Raji (cell line): ENCODE results near the gene NUBP2.

ENCODE experiments used
- POLR2A ChIP-seq: IDR thresholded peaks from 2 replicates; pipeline ENCODE4 v1.6.1; 2011; ENCODE audit warnings: low read depth, low read length, control low read depth; ENCODE audit not compliant: insufficient read depth

The NUBP2 gene

DNA sequence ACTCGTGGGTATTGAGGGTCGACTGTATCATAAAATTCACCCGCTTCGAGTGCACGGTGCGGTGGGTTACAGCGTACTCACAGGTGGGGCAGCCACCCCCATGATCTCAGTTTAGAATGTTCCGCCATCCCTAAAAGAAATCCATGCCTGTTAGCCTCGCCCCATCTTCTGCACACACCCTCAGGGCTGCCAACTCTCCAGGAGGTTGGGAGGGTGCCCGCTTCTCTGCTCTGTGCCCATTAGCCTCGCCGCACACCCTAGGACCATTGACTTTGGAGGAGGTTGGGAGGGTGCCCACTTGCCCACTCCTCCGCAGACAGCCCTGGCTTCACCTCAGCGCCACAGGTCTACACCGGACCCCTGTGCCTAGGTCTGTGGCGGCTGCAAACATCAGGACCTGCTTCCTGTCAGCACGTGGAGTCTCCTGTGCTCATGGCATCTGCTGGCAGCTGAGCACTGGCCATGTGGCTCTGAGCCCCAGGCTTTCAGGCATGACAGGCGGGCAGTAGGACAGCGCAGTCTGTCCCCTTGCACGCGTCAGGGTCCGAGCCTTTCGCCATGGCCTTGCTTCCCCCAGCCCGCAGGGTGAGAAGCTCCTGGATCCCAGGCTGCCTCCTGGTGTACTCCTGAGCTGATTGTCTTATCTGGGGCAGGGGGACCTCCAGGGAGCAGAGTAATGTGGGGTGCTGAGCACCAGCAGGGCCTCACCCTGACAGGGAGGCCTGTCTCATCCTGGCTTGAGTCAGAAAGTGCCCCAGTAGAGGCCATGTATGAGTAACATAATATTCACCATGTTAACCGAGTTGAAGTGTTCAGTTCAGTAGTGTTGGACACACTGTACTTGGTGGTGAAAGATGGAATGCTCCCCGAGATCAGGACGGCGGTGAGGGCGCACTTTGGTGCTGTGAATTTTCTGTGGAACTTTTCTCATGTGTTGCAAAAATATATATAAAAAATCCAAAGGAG lies 33.3 kb upstream of the NUBP2 start:
- TF ChIP-seq POLR2A: no peak

DNA sequence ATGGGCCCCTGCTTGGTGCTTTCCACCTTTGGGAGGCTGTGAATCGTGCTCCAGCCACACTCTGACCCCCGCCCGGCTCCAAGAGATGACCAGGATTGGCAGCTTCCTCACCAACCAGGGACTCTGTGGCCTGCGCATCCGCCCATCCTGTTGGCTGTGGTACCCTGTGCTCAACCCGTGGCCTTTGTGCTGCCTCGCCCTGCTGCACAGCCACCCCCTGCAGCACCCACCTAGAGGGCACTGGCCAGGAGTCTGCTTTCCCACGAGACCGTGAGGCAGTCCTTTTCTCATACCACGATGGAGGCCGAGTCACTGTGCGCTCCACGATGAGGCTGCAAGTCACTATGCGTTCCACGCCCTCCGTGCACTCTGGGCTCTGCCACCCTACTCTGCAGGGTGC lies 30.8 kb upstream of the NUBP2 start:
- TF ChIP-seq POLR2A: no peak

DNA sequence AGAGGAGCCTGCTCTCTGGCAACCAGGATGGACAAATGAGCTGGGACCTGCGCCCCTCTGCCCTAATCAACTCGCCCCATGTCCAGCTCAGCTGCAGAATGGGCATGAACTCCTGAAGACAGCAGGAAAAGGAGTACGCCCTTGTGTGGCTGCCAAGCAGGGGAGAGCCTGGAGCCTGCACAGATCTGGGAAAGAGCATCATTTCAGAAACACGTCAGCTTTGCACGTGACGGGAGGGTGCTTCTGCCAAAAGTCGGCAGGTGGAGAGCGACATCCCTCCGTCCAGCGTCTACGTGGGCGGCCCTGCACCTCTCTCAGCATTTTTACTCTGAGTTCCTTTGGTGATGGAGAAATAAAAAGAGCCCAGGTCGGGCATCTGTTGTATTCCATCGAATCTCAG lies 29.9 kb upstream of the NUBP2 start:
- no peak for TF ChIP-seq POLR2A

DNA sequence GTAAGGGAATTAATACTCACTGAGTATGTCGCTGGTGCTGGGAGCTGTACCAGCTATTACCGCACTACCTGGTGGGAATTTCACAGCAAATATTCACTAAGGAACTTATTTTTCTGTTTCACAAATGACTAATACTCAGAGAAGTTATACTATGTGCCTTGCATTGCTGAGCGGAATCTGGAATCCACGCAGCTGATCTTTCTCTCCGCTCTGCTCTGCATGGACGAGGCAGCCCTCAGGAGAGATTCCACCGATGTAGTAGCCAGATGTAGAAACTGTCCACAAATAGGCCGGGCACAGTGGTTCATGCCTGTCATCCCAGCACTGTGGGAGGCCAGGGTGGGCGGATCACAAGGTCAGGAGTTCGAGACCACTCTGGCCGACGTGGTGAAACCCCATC lies 28.6 kb upstream of the NUBP2 start:
- no peak for TF ChIP-seq POLR2A

DNA sequence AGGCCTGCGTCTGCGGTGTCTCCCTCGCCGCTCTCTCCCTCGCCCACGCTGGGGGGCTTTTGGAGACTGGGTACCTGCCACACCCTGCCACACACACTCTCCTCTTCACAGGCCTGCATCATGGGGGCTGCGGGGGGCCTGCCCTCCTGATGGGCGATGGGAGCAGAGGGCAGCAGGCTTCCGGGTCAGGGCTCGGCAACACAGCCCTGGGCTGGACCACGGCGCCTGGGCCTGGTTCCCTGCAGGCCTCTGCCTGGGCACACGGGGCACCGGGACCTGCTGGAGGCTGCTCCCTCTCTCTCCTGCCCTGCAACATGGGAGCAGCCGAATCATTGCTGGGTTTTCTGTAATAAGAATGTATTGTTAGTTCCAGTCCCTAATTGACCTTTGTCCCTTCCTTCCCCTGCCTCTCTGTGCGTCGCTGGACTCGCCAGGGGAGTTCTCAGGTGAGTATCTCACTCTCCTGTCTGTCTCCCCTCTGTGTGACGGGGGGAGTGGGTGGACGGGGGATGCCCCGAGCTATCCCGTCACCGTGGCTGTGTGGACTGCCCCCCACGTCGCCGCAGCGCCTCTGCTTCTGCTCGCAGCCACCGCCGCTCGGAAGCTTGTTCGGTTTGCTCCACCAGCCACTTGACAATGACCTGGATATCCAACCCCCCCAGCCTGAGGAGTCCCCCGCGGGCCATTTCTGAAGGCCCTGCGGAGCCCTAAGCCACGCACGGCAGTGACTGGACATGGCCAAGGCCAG lies 24.9 kb upstream of the NUBP2 start:
- no peak for TF ChIP-seq POLR2A

DNA sequence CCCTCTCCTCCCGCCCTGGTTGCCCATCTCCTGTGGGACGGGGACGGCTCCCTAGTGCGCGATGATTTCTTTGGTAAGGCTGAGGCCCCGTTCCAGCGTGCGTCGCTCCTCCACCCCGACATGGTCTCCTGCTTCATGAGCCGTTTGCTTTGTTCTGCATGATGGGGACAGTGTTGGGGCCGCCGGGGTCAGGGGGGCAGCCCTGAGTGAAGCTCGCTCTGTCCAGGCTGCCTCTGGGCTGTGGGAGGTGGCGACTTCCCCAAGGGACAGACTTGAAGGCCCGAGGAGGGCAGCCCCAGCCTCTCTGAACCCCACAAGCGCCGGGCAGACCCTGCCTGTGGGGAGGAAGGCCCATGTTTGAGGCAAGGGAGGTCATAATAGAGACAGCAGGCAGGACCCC lies 23.8 kb upstream of the NUBP2 start:
- no peak for TF ChIP-seq POLR2A

DNA sequence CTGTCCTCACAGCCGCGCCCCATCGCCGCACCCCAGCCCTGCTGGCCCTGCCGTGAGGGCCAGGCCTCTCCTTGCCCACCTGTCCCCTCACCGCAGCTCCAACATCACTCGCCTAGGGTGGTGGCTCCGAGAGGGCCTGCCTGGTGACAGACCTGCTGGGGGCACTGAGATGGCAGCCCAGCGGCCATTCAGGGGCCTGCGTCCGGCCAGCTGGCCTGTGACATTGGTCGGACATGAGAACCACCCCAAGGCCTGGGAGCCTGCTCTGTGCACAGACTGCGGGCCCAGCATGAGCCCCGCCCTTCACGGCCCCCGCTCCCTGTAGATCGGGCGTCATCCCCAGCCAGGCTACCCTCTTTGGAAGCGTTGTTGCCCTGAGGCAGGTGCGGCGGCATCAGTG lies 23.2 kb upstream of the NUBP2 start:
- TF ChIP-seq POLR2A: no peak

DNA sequence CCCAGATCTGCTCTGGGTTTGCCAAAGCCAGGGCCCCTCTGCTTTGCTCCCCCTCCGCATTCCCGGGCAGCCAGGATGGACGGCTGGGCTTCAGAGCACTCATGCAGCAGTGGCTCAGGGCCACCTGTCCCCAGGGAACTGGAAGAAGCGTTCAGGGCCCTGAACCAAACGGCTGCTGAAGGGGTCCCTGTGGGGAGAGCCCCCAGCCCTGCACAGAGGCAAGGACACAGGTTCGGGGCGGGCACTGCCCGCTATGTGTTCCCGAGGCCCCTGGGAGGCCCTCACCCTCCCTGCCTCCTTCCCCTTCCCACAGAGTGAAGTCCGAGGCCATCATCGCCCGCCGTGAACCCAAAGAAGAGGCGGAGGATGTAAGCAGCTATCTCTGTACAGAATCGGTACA lies 21.8 kb upstream of the NUBP2 start:
- no peak for TF ChIP-seq POLR2A

DNA sequence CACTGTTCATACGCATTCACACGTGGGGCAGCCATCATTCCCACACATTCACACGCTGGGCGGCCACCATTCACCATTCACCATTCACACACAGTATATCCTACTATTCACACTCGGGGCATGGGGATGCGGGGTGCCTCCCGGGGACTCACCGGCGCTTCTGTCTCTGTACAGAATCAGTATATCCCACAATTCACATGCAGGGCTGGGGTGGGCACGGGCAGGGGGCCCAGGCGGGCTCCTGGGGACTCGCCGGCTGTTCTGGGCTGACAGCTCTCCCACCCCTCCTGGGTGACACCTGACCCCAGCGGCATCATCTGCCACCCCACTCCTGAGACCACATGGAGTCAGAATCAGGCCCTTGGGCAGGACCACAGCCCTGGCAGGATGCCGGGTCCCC lies 21.0 kb upstream of the NUBP2 start:
- no peak for TF ChIP-seq POLR2A

DNA sequence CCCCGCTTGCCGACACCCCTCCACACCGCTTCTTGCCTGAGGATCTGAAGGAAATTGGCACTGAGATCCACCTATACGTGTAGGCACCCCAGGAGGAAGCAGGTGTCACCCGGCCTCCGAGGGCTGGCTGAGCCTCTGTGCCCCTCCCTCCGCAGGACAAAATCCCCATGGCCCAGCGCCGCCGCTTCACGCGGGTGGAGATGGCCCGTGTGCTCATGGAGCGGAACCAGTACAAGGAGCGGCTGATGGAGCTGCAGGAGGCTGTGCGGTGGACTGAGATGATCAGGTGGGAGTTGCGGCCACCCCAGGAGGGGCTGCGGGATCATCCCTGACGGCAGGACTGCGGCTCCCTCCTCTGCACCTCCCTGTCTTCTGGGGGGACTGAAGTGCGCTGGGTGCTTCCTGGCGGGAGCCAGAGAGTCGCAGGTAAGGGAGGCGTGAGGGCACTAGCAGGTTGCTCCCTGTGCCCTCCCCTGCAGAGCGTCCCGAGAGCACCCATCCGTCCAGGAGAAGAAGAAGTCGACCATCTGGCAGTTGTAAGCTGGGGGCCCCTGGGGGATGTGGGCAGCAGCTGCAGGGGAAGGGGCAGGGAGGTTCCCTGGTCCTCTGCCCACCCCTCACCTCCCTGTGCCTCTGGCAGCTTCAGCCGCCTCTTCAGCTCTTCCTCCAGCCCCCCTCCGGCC lies 20.4 kb upstream of the NUBP2 start:
- TF ChIP-seq POLR2A: no peak

DNA sequence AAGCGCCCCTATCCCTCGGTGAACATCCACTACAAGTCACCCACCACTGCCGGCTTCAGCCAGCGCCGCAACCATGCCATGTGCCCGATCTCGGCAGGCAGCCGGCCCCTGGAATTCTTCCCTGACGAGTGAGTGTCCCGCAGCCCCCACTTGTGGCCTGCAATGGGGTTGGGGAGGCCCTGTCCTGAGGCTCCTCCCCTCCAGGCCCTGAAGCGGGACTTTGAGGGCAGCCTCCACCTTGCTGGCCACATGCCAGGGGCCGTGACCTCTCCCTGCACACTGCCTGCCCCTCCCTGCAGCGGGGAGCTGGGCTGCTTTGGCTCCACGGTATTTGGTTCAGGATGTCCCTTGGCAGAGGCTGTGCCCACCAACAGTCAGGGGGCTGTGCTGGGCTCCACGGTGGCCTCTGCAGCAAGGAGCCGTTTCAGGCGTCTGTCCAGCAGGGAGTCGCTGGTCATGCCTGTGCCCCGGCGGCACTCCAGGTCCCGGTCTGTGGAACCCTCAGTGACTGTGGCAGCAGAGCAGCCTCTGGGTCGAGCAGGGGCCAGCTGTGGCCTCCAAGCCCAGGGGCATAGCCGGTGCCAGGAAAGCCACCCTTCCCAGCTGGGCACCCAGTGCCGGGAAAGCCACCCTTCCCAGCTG lies 19.8 kb upstream of the NUBP2 start:
- no peak for TF ChIP-seq POLR2A

DNA sequence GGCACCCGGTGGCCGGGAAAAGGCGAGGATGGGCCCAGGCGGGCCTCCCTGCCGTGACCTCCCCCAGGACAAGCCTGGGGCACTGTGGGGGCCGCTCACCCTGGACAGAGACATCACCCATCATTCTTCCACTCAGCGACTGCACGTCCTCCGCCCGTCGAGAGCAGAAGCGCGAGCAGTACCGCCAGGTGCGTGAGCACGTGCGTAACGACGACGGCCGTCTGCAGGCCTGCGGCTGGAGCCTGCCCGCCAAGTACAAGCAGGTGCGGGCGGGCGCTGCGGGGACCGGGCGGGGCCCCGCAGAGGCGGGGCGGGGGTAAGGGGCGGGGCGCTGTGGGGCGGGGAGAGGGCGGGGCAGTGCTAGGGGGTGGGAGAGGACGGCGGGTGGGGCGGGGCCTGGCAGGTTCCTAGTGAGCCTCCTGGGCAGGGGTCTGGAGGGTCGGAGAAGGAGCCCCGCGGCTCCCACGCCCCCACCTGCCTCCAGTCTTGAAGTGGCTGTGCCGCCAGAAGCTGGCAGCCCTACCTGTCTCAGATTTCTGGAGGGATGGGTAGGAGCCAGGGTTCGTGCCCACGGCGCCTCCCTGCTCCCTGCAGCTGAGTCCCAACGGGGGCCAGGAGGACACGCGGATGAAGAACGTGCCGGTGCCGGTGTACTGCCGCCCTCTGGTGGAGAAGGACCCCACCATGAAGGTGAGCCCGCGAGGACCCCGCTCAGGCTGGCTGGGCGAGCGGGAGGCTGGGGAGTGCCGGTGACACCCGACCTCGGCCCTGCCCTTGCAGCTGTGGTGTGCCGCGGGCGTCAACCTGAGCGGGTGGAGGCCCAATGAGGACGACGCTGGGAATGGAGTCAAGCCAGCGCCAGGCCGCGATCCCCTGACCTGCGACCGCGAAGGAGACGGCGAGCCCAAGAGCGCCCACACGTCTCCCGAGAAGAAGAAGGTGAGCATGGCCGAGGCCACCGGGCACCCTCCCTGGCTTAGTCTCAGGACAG lies 18.9 kb upstream of the NUBP2 start:
- TF ChIP-seq POLR2A: no peak

DNA sequence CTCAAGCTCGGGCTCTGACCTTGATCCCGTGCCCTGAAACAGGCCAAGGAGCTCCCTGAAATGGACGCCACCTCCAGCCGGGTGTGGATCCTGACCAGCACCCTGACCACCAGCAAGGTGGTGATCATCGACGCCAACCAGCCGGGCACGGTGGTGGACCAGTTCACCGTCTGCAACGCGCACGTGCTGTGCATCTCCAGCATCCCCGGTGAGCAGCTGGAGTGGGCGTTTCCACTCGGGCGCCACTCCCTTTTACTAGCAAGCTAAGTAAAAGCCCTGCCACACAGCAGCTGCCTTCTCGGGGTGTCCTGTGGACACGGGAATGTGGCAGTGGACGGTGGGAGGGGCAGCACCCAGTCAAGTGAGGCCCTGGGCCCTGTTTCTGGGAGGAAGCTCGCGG lies 17.8 kb upstream of the NUBP2 start:
- TF ChIP-seq POLR2A: no peak

DNA sequence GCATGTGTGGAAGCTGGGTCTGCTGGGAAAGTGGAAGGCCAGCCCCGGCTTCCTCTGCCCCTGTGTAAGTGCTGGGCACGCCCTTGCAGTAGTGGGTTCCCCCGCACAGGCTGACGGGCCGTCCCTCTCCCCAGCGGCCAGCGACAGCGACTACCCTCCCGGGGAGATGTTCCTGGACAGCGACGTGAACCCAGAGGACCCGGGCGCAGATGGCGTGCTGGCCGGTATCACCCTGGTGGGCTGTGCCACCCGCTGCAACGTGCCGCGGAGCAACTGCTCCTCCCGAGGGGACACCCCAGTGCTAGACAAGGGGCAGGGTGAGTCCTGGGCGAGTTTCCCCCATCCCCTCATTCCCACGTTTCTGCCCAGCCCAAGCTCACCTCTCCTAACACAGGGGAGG lies 16.9 kb upstream of the NUBP2 start:
- TF ChIP-seq POLR2A: no peak
